Neural progenitor cell (in vitro differentiated cells): ENCODE measurements around the gene CDH20.

Experiments used
- EZH2 ChIP-seq: fragments of 200-600 bp; sonication (generic); IDR thresholded peaks from 2 replicates; pipeline ENCODE4 v1.6.1; 2017; ENCODE audit warnings: antibody characterized with exemption, mild to moderate bottlenecking, moderate library complexity
- EZH2phosphoT487 ChIP-seq: fragments of 200-600 bp; sonication (generic); IDR thresholded peaks from 2 replicates; pipeline ENCODE4 v1.6.1; 2017; ENCODE audit warnings: antibody characterized with exemption
- TF ChIP-seq, protein P1 (sequence below): fragments of 200-600 bp; sonication (generic); IDR thresholded peaks from 2 replicates; pipeline ENCODE4 v1.5.1; 2017; ENCODE audit warnings: antibody characterized with exemption, mild to moderate bottlenecking

DNA sequence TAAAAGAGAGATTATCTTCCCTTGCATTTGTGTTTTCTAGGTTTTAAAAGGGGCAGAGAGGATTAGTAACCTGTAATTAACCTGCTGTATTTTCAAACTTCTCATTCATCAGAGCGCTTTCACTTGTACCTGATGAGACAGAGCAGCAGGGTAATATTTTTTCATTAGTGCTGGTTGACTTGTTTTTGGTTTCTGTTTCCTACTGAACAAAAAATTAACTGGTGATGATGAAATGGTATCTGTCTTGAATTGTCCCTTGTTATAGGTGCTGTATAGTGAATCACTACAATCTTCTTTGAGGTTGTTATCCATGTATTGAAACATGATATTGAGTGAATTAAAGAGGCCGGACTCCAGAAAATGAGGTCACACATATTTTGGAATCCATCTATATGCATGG is 37.9 kb downstream of the CDH20 start:
- TF ChIP-seq, protein P1, sequence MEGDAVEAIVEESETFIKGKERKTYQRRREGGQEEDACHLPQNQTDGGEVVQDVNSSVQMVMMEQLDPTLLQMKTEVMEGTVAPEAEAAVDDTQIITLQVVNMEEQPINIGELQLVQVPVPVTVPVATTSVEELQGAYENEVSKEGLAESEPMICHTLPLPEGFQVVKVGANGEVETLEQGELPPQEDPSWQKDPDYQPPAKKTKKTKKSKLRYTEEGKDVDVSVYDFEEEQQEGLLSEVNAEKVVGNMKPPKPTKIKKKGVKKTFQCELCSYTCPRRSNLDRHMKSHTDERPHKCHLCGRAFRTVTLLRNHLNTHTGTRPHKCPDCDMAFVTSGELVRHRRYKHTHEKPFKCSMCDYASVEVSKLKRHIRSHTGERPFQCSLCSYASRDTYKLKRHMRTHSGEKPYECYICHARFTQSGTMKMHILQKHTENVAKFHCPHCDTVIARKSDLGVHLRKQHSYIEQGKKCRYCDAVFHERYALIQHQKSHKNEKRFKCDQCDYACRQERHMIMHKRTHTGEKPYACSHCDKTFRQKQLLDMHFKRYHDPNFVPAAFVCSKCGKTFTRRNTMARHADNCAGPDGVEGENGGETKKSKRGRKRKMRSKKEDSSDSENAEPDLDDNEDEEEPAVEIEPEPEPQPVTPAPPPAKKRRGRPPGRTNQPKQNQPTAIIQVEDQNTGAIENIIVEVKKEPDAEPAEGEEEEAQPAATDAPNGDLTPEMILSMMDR = no peak
- TF ChIP-seq EZH2phosphoT487 = no peak
- TF ChIP-seq EZH2 = no peak
